GM12864 (cell line): Measurements from ENCODE around the gene RHOD.

Experiments
- DNase-seq: peaks from one replicate; pipeline ENCODE4 v3.0.0-alpha.2; 2011; ENCODE audit warnings: low read depth
- H3K4me3 ChIP-seq: 2 replicates; pipeline ENCODE4 v1.5.1; 2011; ENCODE audit warnings: mild to moderate bottlenecking, low read depth, low read length, control low read depth
- TF ChIP-seq, protein P1 (sequence below): IDR thresholded peaks from 2 replicates; pipeline ENCODE4 v1.5.1; 2011; ENCODE audit warnings: low read depth, mild to moderate bottlenecking, moderate library complexity, low read length, control low read depth, inconsistent platforms; ENCODE audit errors: missing control alignments

The RHOD gene

DNA sequence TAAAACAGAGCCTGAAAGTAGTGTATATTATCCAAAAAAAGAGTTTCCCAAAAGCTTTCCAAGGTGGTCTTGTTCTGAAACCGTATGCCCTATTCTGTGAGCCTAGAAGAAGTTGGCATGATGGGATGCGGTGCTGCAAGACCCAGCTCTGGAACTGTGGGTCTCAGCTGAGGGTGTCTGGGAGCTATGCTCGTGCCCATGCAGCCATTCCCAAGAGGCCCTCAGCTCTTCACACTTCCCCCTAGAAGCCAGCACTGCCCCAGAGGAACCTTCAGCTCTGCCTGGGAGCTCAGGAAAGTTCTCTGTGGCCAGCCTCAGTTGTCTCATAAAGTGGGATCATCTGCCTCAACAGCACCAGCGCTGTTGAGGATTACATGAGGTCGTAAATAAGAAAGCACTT, 40.1 kb upstream of the RHOD start:
- no peak for DNase-seq
- no peak overlapping the region for H3K4me3 ChIP-seq
- TF ChIP-seq, protein P1, sequence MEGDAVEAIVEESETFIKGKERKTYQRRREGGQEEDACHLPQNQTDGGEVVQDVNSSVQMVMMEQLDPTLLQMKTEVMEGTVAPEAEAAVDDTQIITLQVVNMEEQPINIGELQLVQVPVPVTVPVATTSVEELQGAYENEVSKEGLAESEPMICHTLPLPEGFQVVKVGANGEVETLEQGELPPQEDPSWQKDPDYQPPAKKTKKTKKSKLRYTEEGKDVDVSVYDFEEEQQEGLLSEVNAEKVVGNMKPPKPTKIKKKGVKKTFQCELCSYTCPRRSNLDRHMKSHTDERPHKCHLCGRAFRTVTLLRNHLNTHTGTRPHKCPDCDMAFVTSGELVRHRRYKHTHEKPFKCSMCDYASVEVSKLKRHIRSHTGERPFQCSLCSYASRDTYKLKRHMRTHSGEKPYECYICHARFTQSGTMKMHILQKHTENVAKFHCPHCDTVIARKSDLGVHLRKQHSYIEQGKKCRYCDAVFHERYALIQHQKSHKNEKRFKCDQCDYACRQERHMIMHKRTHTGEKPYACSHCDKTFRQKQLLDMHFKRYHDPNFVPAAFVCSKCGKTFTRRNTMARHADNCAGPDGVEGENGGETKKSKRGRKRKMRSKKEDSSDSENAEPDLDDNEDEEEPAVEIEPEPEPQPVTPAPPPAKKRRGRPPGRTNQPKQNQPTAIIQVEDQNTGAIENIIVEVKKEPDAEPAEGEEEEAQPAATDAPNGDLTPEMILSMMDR, result no peak

DNA sequence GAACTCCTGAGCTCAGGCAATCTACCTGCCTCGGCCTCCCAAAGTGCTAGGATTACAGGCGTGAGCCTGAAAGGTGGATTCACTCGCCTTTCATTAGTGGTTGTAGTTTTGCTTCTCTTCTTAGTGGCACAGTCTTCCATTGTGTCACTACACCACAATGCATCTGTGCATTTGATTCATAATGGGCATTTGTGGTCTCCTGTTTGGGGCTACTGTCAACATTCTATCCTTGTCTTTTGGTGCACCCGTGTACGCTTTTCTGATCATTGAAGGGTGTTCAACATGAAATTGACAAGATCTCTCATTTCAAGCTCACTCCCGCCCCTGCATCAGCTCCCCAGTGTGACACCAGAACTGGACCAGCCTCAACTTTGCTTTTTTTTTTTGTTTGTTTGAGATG, 35.7 kb upstream of the RHOD start:
- DNase-seq, result no peak
- H3K4me3 ChIP-seq, result no peak overlapping the region
- TF ChIP-seq, protein P1, result no peak

DNA sequence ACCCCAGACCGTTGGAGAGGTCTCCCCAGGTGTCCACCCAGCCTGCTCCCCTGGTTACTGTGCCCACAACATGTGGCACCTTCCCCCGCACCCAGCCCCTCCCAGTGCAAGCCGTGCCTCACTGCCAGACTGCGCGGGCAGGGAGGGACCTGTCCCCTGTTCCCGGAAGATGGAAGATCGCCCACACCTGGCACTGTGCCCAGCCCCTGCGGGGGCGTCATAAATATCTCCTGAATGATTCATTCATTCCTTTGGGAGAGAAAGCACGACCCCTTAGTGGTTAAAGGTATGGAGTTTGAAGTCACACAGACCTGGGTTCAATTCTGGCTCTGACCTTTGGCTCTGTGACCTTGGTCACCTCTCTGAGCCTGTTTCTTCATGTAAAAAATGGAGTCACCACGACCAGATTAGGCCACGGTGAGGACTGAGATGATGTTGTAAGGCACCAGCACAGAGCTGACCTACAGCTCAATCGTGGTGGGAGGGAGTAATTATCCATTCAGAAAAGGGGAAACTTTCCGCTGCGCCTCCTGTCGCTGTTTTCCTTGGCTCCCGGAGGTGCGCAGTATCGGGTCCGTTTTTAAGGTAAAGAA, 34.2 kb upstream of the RHOD start:
- H3K4me3 ChIP-seq, result no peak overlapping the region
- no peak for DNase-seq

DNA sequence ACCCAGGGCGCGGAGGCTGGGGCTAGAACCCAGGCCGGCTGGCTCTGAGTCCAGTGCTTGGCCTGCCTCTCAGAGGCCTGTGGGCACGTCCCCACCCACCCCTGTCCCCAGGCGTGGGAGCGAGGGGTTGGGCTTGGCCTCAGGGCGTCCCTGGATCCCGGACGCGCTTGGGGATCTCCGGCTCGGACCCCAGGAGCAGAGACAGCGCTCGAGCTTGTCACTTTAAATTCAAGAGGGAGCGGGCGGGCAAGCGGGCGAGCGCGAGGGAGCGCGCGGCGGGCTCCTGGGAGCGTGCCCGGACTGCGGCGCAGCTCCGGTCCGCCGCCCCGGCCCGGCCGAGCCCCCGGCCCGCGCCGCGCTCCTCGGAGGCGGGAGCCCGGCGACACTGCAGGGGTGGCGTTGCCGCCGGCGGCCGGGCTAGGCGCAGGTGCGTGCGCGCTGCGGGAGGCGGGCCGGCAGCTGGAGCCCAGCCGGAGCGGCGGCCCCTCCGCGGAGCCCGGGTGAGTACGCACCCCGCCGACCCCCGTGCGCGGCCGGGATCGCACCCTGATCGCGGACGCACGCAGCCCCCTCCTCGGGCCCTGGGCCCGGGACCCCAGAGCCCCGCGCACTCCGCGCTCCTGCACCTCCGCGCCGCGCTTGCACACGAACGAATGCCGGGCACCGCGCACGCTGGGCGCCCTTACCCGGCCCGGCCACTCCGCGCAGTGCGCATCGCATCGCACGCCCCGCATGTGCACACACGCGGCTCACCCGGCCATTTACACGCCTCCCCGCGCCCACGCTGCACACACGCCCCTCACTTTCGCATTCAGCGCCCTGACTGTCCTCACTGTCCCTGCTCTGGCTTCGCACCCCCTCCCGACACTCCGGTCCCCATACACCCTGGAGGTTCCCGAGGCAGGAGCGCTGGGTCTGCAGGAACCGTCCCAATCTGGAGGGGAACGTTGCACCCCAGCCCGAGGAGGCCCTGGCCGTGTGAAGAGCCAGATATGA, 33.4 kb upstream of the RHOD start, which contains the start of gene SYT12:
Gene SYT12 (plus strand): TSS at position 174 of the 996 bp plus-strand sequence. CDS start 7,011 bp downstream, outside the sequence.
- no peak within 1 kb of the TSS for H3K4me3 ChIP-seq
- DNase-seq, result no peak
- TF ChIP-seq, protein P1, result no peak

More for the DNA sequence above, 34.2 kb upstream of the RHOD start:
- TF ChIP-seq, protein P1, result no peak

DNA sequence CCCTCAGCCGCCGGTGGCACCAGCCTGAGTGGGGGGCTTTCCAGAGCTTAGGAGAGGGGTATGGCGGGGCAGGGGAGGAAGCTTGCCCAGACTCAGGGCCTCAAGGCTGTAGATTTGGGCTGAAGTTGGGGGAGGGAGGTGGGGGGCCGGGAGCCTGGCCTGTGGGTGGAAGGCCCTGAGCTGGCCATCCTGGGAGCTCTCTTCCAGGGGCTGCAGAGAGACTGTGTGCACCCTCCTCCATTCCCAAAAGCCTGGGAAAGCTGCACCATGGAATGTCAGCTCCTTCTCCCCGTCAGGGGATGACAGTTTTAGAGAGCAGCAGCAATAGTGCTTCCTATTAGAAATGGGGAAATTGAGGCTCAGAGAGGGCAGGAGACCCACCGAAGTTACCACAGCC, 32.7 kb upstream of the RHOD start:
- TF ChIP-seq, protein P1, result no peak
- no peak overlapping the region for H3K4me3 ChIP-seq
- DNase-seq, result no peak

DNA sequence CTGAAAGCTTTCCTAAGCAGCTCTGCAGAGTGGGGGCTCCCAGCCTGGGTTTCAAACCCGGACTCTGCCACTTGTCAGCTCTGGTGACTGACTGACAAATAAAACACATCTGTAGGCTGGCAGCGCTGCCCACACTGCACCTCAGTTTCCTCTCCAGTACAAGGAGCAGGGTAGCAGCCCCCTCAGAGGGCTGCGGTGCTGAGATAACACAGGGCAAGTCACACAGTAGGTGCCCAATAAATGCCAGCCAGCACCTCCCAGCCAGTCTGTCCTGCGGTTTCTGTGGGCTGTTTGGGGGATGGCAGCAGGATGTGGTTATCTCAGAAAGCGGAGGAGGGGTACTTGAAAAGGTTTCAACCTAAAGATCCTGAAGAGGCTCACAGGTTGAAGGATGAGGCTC, 32.2 kb upstream of the RHOD start:
- no peak for DNase-seq
- H3K4me3 ChIP-seq, result no peak overlapping the region
- TF ChIP-seq, protein P1, result no peak
